Suprapubic skin (tissue), 4 donors: ENCODE measurements around the gene HAS3. TPM values are rescaled to one million over a fixed set of nuclear protein-coding genes. Genes with fewer than 3 reads are reported as not detected.

Source experiments
- DNase-seq, 2 donors: peaks; one replicate each; pipeline ENCODE4 v3.0.0-alpha.2; 2019; ENCODE audit warnings: low spot score in 2 of 2
- H3K27ac ChIP-seq: fragments of 200-600 bp; sonication (generic); one replicate; pipeline ENCODE4 v1.5.1; 2019
- H3K27me3 ChIP-seq: fragments of 200-600 bp; sonication (generic); one replicate; pipeline ENCODE4 v1.5.1; 2019
- H3K36me3 ChIP-seq: fragments of 200-600 bp; sonication (generic); one replicate; pipeline ENCODE4 v1.5.1; 2019
- H3K4me1 ChIP-seq: fragments of 200-600 bp; sonication (generic); one replicate; pipeline ENCODE4 v1.5.1; 2019
- H3K4me3 ChIP-seq: fragments of 200-600 bp; sonication (generic); one replicate; pipeline ENCODE4 v1.5.1; 2019; ENCODE audit warnings: mild to moderate bottlenecking
- H3K9me3 ChIP-seq: fragments of 200-600 bp; sonication (generic); one replicate; pipeline ENCODE4 v1.5.1; 2019
- CTCF ChIP-seq, 2 donors: fragments of 200-600 bp in 1 of 2; fragments of 450-650 bp in 1 of 2; sonication (generic) in 1 of 2; IDR thresholded peaks; one replicate each; pipeline ENCODE4 v1.5.1; 2016 to 2019; ENCODE audit warnings: antibody characterized with exemption in 2 of 2, mild to moderate bottlenecking in 1 of 2, moderate library complexity in 1 of 2
- EP300 ChIP-seq: sonication (generic); formaldehyde crosslinking; IDR thresholded peaks from one replicate; pipeline ENCODE4 v1.6.1; 2017; ENCODE audit warnings: antibody characterized with exemption
- POLR2A ChIP-seq, 2 donors: fragments of 450-650 bp; IDR thresholded peaks; one replicate each; pipeline ENCODE4 v1.6.1; 2017; ENCODE audit warnings: antibody characterized with exemption in 2 of 2, mild to moderate bottlenecking in 2 of 2, moderate library complexity in 2 of 2
- POLR2AphosphoS5 ChIP-seq, 3 donors: sonication (generic); formaldehyde crosslinking; IDR thresholded peaks; one replicate each; pipeline ENCODE4 v1.6.1; 2017; ENCODE audit warnings: antibody characterized with exemption in 3 of 3
- WGBS: methylation state at CpG from one replicate; pipeline ENCODE4 v1.1.5; 2018; 5-methylcytosine and 5-hydroxymethylcytosine counted together
- total RNA-seq, 4 donors: library from RNA; depleted of rRNA; stranded (reverse); fragments of >200 nt; gene quantifications; one replicate each; pipeline ENCODE4 v1.1.0, GENCODE V29; 2016

The HAS3 gene
- total RNA-seq, 4 donors from 2014 or later = 4.4 to 11.3 (median 7.1) TPM

- WGBS = 58% methylated on average over 3 of the region's 3 CpGs
- no peaks in the 10 kb centered on the region for H3K9me3 ChIP-seq
- no peak for TF ChIP-seq CTCF (IDR thresholded peaks at IDR 0.05)
- TF ChIP-seq EP300 = no peak
- TF ChIP-seq POLR2AphosphoS5 (IDR thresholded peaks at IDR 0.05) = no peak
- TF ChIP-seq POLR2A (IDR thresholded peaks at IDR 0.05) = no peak
- H3K36me3 ChIP-seq = no peaks in the 10 kb centered on the region
- H3K27ac ChIP-seq = no peak overlapping the region
- no peak overlapping the region for H3K4me3 ChIP-seq
- no peak for DNase-seq
- no peaks in the 10 kb centered on the region for H3K27me3 ChIP-seq
- peaks cover 27% of the 10 kb centered on the region for H3K4me1 ChIP-seq
Measured at GRCh38 chr16:69093974-69094373, 11.5 kb upstream of the HAS3 start.

GRCh38 chr16:69094501-69094900, 11.0 kb upstream of the HAS3 start:
- WGBS = 65% methylated on average over 5 of the region's 5 CpGs
- H3K4me3 ChIP-seq = no peak overlapping the region
- H3K9me3 ChIP-seq = no peaks in the 10 kb centered on the region
- H3K36me3 ChIP-seq = no peaks in the 10 kb centered on the region
- no peak overlapping the region for H3K27ac ChIP-seq
- no peak for TF ChIP-seq EP300
- DNase-seq = no peak
- no peaks in the 10 kb centered on the region for H3K27me3 ChIP-seq
- peaks cover 22% of the 10 kb centered on the region for H3K4me1 ChIP-seq

GRCh38 chr16:69095193-69095592, 10.3 kb upstream of the HAS3 start:
- 77% methylated on average over 6 of the region's 6 CpGs for WGBS
- no peak for DNase-seq

GRCh38 chr16:69100071-69100691, 5.3 kb upstream of the HAS3 start:
- H3K27me3 ChIP-seq = no peaks in the 10 kb centered on the region
- no peaks in the 10 kb centered on the region for H3K36me3 ChIP-seq
- H3K4me3 ChIP-seq = no peak overlapping the region
- no peak overlapping the region for H3K27ac ChIP-seq
- TF ChIP-seq CTCF (IDR thresholded peaks at IDR 0.05) (no peak), EP300 (no peak), POLR2AphosphoS5 (IDR thresholded peaks at IDR 0.05) (no peak)
- WGBS = 67% methylated on average over 11 of the region's 11 CpGs
- no peak for DNase-seq
- H3K9me3 ChIP-seq = no peaks in the 10 kb centered on the region
- peaks cover 10% of the 10 kb centered on the region for H3K4me1 ChIP-seq

More at GRCh38 chr16:69095193-69095592, 10.3 kb upstream of the HAS3 start:
- H3K36me3 ChIP-seq = no peaks in the 10 kb centered on the region
- H3K27ac ChIP-seq = no peak overlapping the region
- H3K9me3 ChIP-seq = no peaks in the 10 kb centered on the region
- H3K27me3 ChIP-seq = no peaks in the 10 kb centered on the region
- peaks cover 15% of the 10 kb centered on the region for H3K4me1 ChIP-seq
- TF ChIP-seq CTCF (IDR thresholded peaks at IDR 0.05) (no peak), EP300 (no peak), POLR2A (IDR thresholded peaks at IDR 0.05) (no peak), POLR2AphosphoS5 (IDR thresholded peaks at IDR 0.05) (no peak)
- H3K4me3 ChIP-seq = no peak overlapping the region

GRCh38 chr16:69106491-69107315, 1.2 kb downstream of the HAS3 start:
- Histone ChIP-seq H3K9me3 (no peaks in the 10 kb centered on the region), H3K4me1 (peaks cover 38% of the 10 kb centered on the region), H3K27me3 (peaks cover 7% of the 10 kb centered on the region), H3K4me3 (peak overlapping the region; percentile 78), H3K36me3 (peaks cover 15% of the 10 kb centered on the region), H3K27ac (no peak overlapping the region)
- 3% methylated on average over 15 of the region's 55 CpGs for WGBS
- DNase-seq = peak in 1 of 2 donors; percentile 60
- TF ChIP-seq POLR2A (IDR thresholded peaks at IDR 0.05) (no peak), EP300 (no peak), CTCF (IDR thresholded peaks at IDR 0.05) (no peak), POLR2AphosphoS5 (IDR thresholded peaks at IDR 0.05) (no peak)
